ENCODE data around the gene PAX5.

The PAX5 gene

DNA sequence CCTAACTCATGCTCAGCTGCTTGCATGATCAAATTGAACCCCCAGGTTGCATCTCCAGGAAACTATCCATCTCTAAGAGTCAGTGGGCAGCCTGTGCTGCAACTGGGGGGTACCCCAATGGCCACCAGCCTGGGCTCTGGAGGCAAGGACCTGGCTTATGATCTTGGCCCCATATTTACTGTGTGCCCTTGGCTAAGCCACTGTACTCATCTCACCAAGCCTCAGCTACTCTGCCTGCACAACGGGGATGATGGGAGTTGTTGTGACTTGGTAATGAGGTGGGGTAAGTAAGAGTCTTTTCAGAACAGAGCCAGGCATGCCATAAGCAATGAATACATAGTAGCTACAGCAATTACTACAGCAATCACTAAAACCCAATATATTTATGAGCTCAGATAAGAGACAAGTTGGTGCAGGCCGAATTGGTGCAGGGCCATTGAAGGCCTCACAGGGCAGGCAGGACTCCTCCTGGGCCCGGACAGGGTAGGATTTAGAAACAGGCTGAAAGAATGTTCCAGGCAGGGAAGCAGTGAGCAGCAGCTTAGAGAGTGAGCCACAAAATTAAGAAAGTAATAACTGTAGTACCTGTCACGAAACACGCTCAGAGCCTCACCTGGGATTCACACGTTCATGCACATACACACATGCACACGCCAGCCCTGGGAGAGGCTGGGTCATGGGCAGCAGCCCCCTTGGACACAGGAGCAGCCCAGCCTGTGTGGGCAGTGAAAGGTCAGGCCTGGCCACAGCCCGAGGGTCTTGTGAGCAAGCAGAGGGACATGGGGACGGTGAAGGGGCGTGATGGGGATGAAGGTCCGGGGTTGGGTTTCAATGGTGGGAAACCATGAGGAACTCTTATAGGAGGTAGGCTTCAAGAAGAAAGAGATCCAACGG lies 74.1 kb downstream of the PAX5 start:
- no peak for TF ChIP-seq POLR2A (IDR thresholded peaks at IDR 0.05; ENCODE audit: low read length)
- TF ChIP-seq GATA1 (IDR thresholded peaks at IDR 0.05; ENCODE audit: low read depth, low read length) = no peak
- no peak for DNase-seq

DNA sequence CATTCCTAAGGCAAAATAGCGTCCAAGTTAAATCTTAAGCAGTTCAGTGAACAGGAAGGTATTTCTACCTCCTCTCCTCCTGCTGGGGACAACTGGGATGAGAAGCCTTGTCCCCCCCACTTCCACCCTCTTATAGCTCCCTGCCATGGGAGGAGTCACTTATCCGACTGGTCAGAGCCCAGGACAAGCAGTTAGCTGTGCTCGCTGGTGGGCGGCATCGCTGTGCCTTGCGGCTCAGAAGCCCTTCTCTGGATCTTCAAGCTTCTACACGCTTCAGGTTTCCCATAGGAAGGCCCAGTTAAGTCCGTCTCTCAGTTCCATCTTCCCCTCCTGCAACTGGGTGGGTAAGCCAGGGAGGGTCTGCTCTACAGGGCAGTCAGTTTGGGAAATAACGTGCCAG lies 77.2 kb downstream of the PAX5 start:
- DNase-seq = no peak
- TF ChIP-seq POLR2A (IDR thresholded peaks at IDR 0.05; ENCODE audit: low read length) (no peak), GATA1 (IDR thresholded peaks at IDR 0.05; ENCODE audit: low read depth, low read length) (no peak)

- TF ChIP-seq POLR2A (IDR thresholded peaks at IDR 0.05; ENCODE audit: low read length) (no peak), GATA1 (IDR thresholded peaks at IDR 0.05; ENCODE audit: low read depth, low read length) (no peak)
Measured at GRCh38 chr9:36950389-36950788, 83.7 kb downstream of the PAX5 start.

GRCh38 chr9:36949466-36949865 lies 84.6 kb downstream of the PAX5 start:
- DNase-seq = no peak
- TF ChIP-seq POLR2A (IDR thresholded peaks at IDR 0.05; ENCODE audit: low read length) = no peak
- TF ChIP-seq GATA1 (IDR thresholded peaks at IDR 0.05; ENCODE audit: low read depth, low read length) = no peak

More at GRCh38 chr9:36950389-36950788, 83.7 kb downstream of the PAX5 start:
- DNase-seq = no peak

GRCh38 chr9:36948051-36948450 lies 86.0 kb downstream of the PAX5 start:
- TF ChIP-seq GATA1 (IDR thresholded peaks at IDR 0.05; ENCODE audit: low read depth, low read length) (no peak), POLR2A (IDR thresholded peaks at IDR 0.05; ENCODE audit: low read length) (no peak)

GRCh38 chr9:36946653-36947052 lies 87.4 kb downstream of the PAX5 start:
- no peak for DNase-seq
- TF ChIP-seq GATA1 (IDR thresholded peaks at IDR 0.05; ENCODE audit: low read depth, low read length) = no peak
- no peak for TF ChIP-seq POLR2A (IDR thresholded peaks at IDR 0.05; ENCODE audit: low read length)

More at GRCh38 chr9:36948051-36948450, 86.0 kb downstream of the PAX5 start:
- no peak for DNase-seq

DNA sequence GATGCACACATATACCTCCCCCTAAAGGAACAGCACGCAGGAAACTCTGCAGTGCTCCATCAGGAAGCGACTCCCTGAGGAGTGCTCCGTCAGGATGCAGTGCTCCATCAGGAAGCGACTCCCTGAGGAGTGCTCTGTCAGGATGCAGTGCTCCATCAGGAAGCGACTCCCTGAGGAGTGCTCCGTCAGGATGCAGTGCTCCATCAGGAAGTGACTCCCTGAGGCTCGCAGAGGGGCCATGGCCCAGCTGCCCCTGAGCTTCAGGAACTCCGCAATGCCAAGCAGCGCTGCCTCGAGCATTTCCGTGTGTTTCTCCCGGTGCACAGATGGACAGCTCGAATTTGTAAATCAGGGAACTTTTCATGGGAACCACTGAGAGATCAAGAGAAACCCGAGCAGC lies 88.1 kb downstream of the PAX5 start:
- no peak for DNase-seq
- TF ChIP-seq POLR2A (IDR thresholded peaks at IDR 0.05; ENCODE audit: low read length) (no peak), GATA1 (IDR thresholded peaks at IDR 0.05; ENCODE audit: low read depth, low read length) (no peak)

DNA sequence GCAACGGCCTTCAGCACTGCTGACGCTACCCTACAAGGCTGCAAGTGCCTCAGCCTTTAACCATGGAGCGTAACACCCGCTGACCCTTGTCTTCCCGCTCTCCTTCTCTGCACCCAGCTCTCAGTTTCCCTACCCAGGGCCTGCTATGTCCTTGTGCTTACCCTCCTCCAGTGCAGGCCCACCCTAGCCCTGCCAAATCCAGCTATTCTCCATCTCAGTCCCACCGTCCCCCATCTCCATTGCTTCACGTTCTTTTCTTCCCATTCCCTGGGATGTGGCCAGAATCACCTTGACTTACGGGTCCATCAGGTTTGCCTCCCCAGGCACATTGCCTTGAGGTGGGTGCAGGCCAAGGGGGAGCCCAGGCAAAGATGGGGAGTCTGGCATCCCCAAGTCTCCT lies 91.2 kb downstream of the PAX5 start:
- TF ChIP-seq GATA1 (IDR thresholded peaks at IDR 0.05; ENCODE audit: low read depth, low read length) (no peak), POLR2A (IDR thresholded peaks at IDR 0.05; ENCODE audit: low read length) (no peak)
- no peak for DNase-seq

DNA sequence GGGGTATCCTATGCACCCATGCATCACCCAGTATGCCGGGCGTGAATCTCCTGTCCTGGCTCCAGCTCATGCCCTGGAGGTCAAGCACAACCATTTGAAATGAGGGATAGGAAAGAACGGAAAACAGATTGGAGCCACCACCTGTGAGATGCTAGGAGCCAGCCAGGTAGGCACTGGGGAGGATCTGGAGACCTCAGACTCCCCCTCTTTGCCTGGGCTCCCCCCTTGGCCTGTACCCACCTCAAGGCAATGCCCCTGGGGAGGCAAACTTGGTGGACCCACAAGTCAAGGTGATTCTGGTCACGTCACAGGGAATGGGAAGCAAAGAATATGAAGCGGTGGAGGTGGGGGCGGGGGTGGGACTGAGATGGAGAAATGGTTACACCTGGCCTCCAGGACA lies 92.6 kb downstream of the PAX5 start:
- no peak for DNase-seq
- no peak for TF ChIP-seq POLR2A (IDR thresholded peaks at IDR 0.05; ENCODE audit: low read length)
- no peak for TF ChIP-seq GATA1 (IDR thresholded peaks at IDR 0.05; ENCODE audit: low read depth, low read length)

DNA sequence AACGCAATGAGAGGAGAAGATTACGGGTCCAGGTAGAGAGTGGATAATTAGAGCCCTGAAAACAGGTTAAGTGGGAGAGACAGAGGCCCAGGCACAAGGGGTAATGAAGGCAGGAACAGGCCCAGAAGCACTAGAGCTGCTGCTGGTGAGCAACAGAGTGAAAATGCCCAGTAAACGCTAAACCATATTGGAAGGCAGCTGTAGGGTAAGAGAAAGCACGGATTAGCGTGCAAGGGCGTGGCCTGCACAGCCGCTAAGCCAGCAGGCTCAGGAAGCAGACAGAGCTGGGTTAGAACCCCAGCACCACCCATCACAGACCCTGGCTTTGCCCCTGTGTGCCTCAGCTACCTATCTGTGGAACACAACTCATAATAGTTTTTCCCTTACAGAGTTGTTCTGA lies 93.2 kb downstream of the PAX5 start:
- DNase-seq = no peak
- TF ChIP-seq GATA1 (IDR thresholded peaks at IDR 0.05; ENCODE audit: low read depth, low read length) (no peak), POLR2A (IDR thresholded peaks at IDR 0.05; ENCODE audit: low read length) (no peak)

DNA sequence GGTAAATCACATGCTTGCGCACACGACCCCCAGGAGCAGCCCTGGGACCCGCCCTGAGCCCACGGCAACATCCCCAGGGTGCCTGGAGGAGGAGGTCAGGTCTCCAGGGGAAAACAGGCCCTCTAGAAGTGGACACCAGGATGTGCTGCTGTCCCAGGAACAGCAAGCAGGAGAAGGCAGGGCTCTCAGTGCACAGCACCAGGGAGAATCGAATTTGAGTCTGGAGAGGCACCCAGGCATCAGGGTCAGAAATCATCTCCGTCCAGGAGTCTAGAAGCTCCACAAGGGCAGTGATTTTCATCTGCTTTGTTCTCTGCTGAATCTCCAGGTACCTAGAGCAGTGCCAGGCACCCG lies 93.6 kb downstream of the PAX5 start:
- no peak for TF ChIP-seq GATA1 (IDR thresholded peaks at IDR 0.05; ENCODE audit: low read depth, low read length)
- TF ChIP-seq POLR2A (IDR thresholded peaks at IDR 0.05; ENCODE audit: low read length) = no peak
- DNase-seq = no peak

DNA sequence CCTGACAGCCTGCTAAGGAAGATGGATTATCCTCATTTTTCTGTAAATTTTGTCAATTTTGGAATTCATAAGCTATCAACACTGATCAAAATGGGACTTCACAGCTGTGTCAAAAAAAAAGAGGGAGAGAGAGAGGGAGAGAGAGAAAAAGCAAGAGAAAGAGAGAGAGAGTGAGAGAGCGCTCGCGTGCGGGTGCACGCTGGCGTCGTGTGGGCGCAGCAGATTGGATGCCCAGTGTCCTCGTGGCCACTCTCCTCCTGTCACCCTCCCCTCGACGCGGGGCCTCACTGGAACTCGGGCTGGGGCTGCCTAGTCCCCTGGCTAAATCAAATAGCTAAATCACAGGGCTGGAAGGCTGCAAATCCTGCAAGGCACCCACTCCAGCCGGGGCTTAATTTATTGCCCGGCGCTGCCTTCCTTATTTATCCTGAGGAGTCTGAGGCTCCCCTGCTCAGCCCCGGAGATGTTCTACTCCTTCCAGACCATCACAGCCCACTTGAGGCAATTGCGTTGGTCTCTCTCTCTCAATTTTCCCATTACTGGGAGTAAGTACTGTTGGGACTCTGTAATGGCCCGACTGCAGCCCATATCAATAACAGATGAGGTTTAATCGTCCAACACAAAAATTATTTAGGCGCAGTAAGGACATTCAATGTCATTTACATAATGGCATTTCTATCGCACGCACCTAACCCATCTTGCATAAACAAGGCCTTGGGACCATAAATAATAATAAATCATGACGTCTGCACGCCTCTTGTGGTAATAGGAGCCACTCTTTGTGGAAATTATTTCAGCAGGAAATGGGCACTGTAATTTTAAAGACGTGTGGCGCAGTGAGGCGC lies 94.2 kb downstream of the PAX5 start:
- TF ChIP-seq GATA1 (IDR thresholded peaks at IDR 0.05; ENCODE audit: low read depth, low read length) = no peak
- TF ChIP-seq POLR2A (IDR thresholded peaks at IDR 0.05; ENCODE audit: low read length) = no peak
- no peak for DNase-seq

- TF ChIP-seq GATA1 (IDR thresholded peaks at IDR 0.05; ENCODE audit: low read depth, low read length) (no peak), POLR2A (IDR thresholded peaks at IDR 0.05; ENCODE audit: low read length) (no peak)
- DNase-seq = no peak
Measured at GRCh38 chr9:36939214-36939613, 94.9 kb downstream of the PAX5 start.

DNA sequence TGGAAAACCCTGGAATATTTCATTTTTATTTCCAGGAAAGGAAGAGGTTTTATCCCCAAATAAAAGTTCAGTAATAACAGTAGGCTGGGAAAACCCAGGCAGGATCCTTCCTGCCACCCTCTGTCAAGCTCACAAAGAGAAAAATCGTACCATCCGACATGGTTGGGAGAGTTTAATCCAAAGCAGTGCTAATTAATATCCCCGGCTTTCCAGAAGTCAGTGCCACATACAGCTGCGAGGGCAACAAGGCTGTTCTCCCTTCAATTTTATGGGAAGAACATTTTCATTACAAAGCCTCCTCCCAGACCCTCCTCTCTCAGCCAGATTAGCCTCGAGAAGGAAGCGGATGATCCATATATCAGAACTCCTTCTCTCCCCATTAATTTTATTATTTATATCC lies 95.5 kb downstream of the PAX5 start:
- no peak for DNase-seq
- no peak for TF ChIP-seq GATA1 (IDR thresholded peaks at IDR 0.05; ENCODE audit: low read depth, low read length)
- TF ChIP-seq POLR2A (IDR thresholded peaks at IDR 0.05; ENCODE audit: low read length) = no peak
